SK-N-SH (cell line): ENCODE results near the gene IFNA8.

Experiments
- EP300 ChIP-seq, 2 experiments: IDR thresholded peaks; 2 replicates each; pipeline versions ENCODE4 v1.4.0 to v1.6.1; 2012; ENCODE audit warnings: borderline replicate concordance in 1 of 2, low read depth in 1 of 2, low read length in 1 of 2
- FOXM1 ChIP-seq: IDR thresholded peaks from 2 replicates; pipeline ENCODE4 v1.4.0; 2012; ENCODE audit warnings: low read depth, mild to moderate bottlenecking
- JUND ChIP-seq: IDR thresholded peaks from 2 replicates; pipeline ENCODE4 v1.4.0; 2012
- MXI1 ChIP-seq: IDR thresholded peaks from 2 replicates; pipeline ENCODE4 v1.6.1; 2012; ENCODE audit warnings: mild to moderate bottlenecking, low read depth, low read length, improper control_type of control experiment
- NFIC ChIP-seq: IDR thresholded peaks from 2 replicates; pipeline ENCODE4 v1.4.0; 2012; ENCODE audit warnings: borderline replicate concordance
- NRF1 ChIP-seq: IDR thresholded peaks from 2 replicates; pipeline ENCODE4 v1.6.1; 2012; ENCODE audit warnings: low read depth, mild to moderate bottlenecking, low read length
- POLR2AphosphoS5 ChIP-seq: IDR thresholded peaks from 2 replicates; pipeline ENCODE4 v1.6.1; 2012; ENCODE audit warnings: low read depth, low read length
- RCOR1 ChIP-seq: fragments of 150-350 bp; IDR thresholded peaks from 2 replicates; pipeline ENCODE4 v1.6.1; 2017; ENCODE audit warnings: antibody characterized with exemption, low read length
- RXRA ChIP-seq: IDR thresholded peaks from 2 replicates; pipeline ENCODE4 v1.4.0; 2012; ENCODE audit warnings: low read depth, mild to moderate bottlenecking, borderline replicate concordance
- SMC3 ChIP-seq: IDR thresholded peaks from 2 replicates; pipeline ENCODE4 v1.6.1; 2012; ENCODE audit warnings: low read depth, low read length, improper control_type of control experiment
- TAF1 ChIP-seq: IDR thresholded peaks from 2 replicates; pipeline ENCODE4 v1.6.1; 2012; ENCODE audit warnings: low read depth, mild to moderate bottlenecking, low read length, moderate library complexity, borderline replicate concordance
- TCF12 ChIP-seq: IDR thresholded peaks from 2 replicates; pipeline ENCODE4 v1.4.0; 2012
- TF ChIP-seq, protein P1 (sequence below): fragments of 200-600 bp; sonication (generic); IDR thresholded peaks from 2 replicates; pipeline ENCODE4 v1.6.1; 2017; ENCODE audit warnings: antibody characterized with exemption, mild to moderate bottlenecking, moderate library complexity
- TF ChIP-seq, protein P2 (sequence below): fragments of 150-350 bp; IDR thresholded peaks from 2 replicates; pipeline ENCODE4 v1.6.1; 2017; ENCODE audit warnings: antibody characterized with exemption, low read length, low read depth, borderline replicate concordance

DNA sequence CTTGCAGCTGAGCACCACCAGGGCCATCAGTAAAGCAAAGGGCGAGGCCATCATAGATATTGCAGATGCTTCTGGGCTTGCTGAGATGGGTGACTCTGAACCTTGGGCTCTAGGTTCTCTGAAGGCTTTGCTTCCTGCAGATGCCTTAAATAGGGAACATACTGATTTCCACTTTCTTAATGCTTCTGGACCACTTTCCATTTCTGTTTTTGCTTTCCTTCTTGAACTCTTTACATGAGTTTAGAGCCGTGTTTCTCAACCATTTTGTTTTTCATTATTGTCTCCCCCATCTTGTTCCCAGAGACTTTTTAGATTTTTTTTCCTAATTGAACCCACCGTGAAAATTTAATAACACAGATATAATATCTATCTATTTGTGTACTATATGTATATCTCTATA is 41.0 kb upstream of the IFNA8 start, which contains the start of gene IFNA13:
- TF ChIP-seq RCOR1 (no peak), JUND (no peak), SMC3 (no peak), NRF1 (no peak), MXI1 (no peak), RXRA (no peak), POLR2AphosphoS5 (no peak), NFIC (no peak), TCF12 (no peak), EP300 (IDR thresholded peaks at IDR 0.05; ENCODE audit: borderline replicate concordance in 1 of 2, low read depth in 1 of 2, low read length in 1 of 2) (no peak), TAF1 (no peak), FOXM1 (no peak)
- TF ChIP-seq, protein P1, sequence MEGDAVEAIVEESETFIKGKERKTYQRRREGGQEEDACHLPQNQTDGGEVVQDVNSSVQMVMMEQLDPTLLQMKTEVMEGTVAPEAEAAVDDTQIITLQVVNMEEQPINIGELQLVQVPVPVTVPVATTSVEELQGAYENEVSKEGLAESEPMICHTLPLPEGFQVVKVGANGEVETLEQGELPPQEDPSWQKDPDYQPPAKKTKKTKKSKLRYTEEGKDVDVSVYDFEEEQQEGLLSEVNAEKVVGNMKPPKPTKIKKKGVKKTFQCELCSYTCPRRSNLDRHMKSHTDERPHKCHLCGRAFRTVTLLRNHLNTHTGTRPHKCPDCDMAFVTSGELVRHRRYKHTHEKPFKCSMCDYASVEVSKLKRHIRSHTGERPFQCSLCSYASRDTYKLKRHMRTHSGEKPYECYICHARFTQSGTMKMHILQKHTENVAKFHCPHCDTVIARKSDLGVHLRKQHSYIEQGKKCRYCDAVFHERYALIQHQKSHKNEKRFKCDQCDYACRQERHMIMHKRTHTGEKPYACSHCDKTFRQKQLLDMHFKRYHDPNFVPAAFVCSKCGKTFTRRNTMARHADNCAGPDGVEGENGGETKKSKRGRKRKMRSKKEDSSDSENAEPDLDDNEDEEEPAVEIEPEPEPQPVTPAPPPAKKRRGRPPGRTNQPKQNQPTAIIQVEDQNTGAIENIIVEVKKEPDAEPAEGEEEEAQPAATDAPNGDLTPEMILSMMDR = no peak
- TF ChIP-seq, protein P2, sequence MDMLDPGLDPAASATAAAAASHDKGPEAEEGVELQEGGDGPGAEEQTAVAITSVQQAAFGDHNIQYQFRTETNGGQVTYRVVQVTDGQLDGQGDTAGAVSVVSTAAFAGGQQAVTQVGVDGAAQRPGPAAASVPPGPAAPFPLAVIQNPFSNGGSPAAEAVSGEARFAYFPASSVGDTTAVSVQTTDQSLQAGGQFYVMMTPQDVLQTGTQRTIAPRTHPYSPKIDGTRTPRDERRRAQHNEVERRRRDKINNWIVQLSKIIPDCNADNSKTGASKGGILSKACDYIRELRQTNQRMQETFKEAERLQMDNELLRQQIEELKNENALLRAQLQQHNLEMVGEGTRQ = no peak
